Measurements from ENCODE around the gene FSTL5.

FSTL5 gene

DNA sequence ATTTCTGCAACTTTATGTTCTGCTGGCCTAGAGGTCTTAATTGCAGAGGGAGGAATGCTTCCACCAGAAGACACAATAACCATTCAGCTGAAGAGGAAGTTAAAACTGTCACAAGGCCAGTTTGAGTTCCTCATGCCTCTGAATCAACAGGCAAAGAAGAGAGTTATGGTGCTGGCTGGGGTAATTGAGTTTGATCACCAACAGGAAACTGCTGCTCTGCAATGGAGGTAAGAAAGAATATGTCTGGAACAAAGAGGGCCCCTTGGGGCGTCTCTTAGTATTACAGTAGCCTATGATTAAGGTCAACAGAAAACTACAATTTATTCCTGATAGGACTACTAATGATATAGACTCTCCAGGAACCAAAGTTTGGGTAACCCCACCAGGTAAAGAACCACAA, 744.0 kb downstream of the FSTL5 start:
- DNase-seq, result no peak

DNA sequence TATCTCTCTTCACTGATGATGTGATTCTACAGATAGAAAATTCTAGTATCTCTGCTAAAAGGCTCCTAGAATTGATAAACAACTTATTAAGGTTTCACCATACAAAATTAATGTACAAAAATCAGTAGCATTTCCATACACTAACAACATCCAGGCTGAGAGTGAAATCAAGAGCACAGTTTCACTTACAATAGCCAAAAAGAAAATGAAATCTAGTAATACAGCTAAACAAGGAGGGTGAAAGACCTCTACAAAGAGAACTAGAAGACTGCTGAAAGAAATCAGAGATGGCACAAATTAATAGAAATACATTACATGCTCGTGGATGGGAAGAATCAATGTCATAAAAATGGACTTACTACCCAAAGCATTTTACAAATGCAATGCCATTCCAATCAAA, 751.9 kb downstream of the FSTL5 start:
- no peak for DNase-seq

DNA sequence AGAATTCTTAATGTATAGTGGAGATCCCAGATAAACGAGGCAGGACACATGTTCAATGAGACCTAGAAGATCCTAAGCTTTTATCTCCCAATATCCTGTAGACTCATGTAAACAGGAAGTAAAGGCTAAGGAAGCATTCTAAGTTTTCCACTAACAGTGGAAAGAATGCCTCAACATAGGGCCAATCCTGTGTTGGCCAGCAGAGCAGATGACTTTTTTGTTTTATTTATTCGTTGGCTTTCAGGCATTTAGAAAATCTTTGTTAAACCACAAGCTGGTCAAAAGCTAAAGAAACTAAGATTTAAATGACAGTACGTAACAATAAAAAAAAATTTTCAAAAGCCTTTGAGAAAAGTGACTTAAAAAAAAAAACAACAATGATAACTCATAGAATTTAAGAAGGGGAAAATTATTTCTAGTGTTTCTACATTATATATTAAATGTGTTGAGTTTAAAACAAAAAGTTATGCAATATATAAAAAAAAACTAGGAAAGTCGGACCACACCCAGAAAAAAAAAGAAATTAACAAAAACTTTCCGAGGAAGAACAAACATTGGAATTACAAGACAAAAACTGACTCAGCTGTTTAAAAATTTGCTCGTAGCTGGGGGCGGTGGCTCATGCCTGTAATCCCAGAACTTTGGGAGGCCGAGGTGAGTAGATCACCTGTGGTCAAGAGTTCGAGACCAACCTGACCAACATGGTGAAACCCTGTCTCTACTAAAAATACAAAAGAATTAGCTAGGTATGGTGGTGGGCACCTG, 759.3 kb downstream of the FSTL5 start:
- DNase-seq, result no peak

DNA sequence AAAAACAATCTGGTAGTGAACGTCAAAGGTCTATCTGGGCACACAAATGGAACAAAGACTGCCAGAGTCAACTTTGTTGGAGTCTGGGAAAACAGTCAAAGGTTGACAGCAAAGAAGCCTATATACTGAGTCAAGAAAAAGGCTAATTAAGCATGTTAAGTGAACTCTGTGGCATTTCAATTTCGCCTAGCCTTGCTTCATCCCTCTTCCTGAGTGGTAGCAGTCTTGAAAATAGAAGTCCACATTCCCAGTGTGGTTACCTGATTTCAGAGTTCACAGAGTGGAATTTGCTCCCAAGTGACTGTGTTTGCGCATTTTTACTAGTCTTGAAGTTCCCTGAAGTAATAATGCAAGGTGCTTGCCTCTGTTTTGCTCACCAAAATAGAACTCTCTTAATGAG, 760.0 kb downstream of the FSTL5 start:
- DNase-seq, result no peak

DNA sequence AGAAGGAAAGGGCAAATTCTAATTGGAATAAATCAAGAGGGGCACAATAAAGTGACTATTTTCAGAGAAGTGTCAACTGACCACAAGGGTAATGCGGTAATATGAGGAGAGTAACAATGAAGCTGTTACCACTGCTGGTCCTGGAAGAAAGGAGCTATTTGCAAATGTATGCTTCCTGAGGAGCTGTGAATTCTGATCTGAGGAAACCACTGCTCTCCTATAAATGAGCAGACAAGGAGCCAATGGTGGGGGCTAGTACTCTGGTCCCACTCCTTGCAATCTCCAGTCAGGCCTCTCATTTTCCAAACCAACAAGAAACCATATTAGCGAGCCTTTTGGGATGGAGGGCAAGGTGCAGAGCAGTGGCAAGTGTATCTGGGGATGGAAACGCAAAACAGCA, 770.2 kb downstream of the FSTL5 start:
- DNase-seq, result no peak

DNA sequence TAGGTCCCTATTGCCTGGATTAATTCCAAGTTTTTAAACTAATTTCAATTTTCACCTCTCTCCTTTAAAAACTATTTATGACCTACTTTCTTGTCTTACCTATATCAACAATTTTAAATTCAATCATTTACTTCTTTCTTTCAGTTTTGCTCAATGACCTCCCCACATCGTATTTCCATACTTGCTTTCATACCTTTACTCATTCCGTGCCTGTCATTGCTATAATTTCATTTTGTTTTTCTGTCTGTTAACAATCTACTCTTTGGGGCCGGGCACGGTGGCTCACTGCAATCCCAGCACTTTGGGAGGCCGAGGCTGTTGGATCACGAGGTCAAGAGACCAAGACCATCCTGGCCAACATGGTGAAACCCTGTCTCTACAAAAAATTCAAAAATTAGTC, 781.1 kb downstream of the FSTL5 start:
- DNase-seq, result no peak

DNA sequence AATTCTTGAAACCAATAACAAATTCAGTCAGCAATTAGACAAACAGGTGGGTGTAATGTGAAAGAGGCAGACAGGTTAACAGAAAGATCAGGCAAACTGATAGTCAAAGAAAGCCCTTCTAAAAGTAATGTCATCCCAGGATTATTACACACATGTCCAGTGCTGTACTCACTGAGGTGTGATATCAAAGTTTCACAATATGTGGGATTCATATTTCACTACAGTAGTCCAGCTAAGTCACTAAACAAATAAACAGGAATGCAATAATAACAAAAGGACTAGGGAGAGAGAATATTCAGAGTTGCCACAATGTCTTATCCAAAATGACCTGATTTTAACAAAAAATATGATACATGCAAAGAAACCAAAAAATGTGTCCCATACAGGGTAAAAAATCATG, 787.5 kb downstream of the FSTL5 start:
- no peak for DNase-seq

DNA sequence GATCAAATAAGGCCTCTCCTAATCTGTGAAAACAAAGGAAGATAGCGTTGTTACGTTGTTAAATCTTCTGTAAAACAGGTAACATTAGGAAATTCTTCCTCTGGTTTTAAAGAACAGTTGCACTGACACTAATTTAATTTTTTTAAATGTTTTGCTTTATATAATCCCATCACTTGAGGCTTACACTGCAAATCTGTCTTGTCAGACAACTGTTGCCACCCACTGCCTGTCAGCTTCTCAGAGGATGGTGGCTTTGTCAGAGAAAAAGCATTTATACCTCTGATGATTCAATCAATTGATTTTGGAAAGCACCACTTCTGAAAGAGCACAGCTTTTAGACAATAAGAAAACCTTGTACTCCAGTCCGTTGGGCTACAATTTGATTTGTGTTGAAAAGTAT, 799.1 kb downstream of the FSTL5 start:
- DNase-seq, result no peak

DNA sequence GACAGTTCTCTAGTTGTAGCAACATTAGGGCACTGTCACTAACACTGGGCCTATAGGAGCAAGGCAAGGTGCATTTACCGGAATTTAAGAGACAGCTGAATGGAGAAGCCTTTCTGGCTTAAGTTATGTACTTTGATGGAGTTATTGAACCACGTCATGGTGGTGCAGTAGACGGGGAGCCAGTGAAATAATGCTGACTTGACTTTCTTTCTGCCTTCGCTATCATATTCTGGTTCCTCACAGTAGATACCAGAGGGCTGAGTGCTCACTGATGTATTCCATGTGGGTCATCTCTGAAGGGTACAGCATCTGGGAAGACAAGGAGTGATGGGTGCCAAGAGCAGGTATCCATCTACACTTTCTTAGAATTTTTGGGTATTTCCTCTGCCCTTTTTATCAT, 802.8 kb downstream of the FSTL5 start:
- DNase-seq, result no peak

DNA sequence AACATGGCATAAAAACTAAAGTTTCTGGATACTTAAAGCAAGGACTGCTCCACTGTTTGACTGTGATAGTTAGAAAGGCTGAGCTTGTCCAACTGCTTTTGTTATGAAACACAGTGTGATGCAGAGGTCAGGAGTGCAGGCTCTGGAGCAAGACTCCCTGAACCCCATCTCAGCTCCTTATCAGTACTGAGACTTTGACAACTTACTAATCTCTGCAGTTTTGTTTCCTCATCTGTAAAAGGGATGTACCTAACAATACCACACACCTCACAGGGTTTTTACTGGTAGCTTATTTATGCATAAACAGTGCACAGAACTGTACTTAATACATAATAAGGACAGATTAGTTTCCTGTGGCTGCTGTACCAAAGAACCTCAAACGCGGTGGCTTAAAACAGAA, 804.3 kb downstream of the FSTL5 start:
- no peak for DNase-seq

DNA sequence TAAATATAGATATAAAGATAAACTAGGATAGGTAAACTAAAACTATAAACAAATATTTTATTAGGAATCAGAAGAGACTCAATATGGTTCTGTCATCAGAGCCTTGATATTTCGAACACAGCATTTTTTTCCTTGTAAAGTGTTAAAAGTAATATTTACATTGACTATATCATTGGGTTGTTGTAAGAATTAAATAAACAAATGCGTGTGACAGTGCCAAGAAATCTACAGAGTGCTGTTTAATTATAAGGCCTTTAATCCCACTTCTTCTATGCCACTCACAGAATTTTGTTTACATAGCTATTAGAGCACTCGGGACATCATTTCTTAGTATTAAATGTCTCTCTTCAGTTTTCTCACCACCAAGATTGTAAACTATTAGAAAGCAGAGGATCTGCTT, 807.4 kb downstream of the FSTL5 start:
- DNase-seq, result no peak

DNA sequence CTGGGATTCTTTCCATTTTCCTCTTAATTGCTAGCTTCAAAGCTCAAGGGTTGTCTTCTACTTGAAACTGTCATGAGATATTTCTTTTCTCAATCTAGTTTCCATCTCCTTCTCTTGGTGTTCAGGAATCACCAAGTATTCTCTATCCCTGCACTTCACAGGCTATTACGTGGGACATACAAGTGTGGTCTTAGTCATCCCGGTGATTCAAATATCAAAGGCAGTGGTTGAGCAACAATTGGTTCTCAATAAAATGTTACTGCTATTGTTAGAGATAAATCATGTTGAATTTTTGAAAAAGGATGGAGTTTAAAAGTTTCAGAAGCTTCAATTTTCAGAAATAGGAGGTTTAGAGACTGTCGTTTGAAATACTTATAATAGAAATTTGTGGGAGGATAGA, 812.9 kb downstream of the FSTL5 start:
- no peak for DNase-seq

DNA sequence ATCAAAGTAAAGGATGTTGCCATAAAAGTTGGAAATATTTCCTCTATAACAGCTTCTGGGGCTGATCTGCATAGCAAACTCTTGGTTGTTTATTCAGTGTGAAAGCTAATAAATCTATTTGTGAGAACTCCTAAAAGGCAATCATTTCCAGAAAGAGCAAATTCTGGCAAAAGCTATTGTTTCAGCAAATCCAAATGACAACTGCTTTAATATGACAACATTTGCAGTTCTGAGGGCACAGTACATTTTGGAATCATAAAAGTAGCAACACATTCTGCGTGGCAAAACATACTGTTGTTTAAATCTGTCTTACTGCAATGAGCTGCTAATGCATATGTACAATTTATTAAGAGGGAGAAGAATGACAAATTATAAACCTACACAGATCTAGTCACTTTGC, 818.1 kb downstream of the FSTL5 start:
- DNase-seq, result no peak

DNA sequence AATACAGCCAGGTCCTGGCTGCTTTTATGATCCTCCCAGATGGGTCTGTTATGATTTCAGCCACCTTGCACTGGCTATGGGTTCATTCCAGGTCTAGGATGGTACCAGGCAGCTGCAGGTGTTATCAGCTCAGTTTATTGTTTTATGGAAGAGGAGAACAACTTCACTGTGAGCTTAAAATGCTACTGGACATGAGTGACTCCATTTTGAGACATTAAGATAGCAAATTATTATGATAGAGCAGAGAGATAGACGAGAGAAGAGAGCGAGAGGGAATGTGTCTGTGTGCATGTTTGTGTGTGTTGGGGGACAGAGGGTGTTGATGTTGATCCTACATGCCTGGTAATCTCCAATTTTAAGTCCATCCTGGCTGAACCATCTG, 820.2 kb downstream of the FSTL5 start:
- no peak for DNase-seq

DNA sequence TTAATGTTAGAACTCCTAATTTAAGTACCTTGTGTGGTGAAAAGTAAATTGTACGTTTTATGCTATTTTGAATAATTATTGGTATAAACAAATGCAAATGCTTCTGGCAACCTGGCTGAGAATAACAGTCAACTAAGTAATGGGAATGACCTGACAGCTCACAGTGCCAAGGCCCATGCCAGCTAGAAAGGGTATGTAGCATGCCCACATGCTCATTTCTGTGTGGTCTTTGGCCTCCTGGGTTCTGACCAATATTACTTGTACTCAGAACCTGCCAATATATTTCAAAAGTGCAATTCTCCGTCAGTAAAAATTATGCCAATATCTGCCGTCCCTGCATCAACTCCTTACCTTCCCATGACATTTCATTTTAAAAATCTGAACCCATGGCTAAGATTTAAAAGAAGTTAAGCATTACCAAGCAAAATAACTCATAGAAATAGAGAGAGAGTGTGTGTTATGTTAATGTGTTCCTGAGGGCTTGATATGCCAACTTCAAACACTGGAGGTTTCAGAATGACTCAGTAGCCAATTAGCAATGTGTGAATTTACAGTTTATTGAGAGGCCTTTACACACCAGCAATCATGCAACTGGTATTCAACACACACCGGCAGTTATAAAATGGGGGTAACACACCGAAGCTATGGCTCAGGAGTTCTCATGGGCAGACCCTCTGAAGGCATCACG, 820.8 kb downstream of the FSTL5 start:
- no peak for DNase-seq

DNA sequence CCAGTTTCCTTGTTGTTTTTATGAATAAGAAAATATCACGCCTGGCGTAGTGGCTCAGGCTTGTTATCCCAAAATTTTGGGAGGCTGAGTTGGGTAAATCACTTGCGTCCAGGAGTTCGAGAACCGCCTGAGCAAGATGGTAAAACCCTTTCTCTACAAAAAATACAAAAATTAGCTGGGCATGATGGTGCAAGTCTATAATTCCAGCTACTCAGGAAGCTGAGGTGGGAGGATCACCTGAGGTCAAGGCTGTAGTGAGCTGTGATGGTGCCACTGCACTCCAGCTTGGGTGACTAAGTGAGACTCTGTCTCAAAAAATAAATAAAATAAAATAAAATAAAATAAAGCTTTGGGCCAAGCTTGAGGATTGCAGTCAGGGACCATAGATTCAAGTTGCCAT, 827.2 kb downstream of the FSTL5 start:
- no peak for DNase-seq

DNA sequence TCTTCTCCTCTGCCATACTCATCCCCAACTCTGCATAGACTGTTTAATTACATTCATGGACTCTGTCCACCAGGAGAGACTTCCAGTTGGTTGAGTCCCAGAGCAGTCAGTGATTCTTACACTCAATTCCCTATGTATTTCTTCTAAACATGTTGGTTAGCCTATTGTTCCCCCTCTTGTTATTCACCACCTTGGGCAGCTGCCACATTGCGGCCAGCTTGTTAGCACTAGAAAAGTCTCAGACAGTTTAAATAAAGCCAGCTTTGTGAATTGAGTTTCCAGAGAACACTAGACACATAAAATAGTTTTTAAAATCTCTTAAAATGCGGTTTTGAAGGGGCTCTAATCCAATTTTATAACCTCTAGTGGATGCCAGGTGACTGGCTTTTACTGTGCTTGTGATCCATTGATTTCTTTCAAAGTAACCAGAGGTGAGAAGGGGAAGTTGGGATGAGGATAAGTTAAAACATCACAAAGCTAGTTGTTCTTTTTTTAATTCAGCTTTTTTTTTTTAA, 827.7 kb downstream of the FSTL5 start:
- no peak for DNase-seq
